Prostate gland (tissue), 2 donors: Measurements from ENCODE around the gene RITA1. TPM values are rescaled to one million over a fixed set of nuclear protein-coding genes. Genes with fewer than 3 reads are reported as not detected.

Source experiments
- DNase-seq: peaks from one replicate; pipeline ENCODE4 v3.0.0-alpha.2; 2019; ENCODE audit warnings: low spot score
- H3K27ac ChIP-seq, 2 donors: fragments of 200-600 bp; sonication (generic); 2 replicates each; pipeline ENCODE4 v1.5.1; 2017 to 2019
- H3K27me3 ChIP-seq: fragments of 200-600 bp; sonication (generic); replicated peaks from 2 replicates; pipeline ENCODE4 v1.5.1; 2019; ENCODE audit not compliant: insufficient read depth
- H3K36me3 ChIP-seq, 2 donors: fragments of 200-600 bp; sonication (generic); 1 replicate in 1 of 2; 2 replicates in 1 of 2; pipeline versions ENCODE4 v1.5.1 to v1.8.1; 2017 to 2019
- H3K4me1 ChIP-seq: fragments of 200-600 bp; sonication (generic); replicated peaks from 2 replicates; pipeline ENCODE4 v1.5.1; 2019
- H3K4me3 ChIP-seq, 2 donors: fragments of 200-600 bp; sonication (generic); 2 replicates each; pipeline ENCODE4 v1.5.1; 2017 to 2019
- H3K9me3 ChIP-seq: fragments of 200-600 bp; sonication (generic); 2 replicates; pipeline ENCODE4 v1.5.1; 2017
- POLR2A ChIP-seq: fragments of 450-650 bp; IDR thresholded peaks from one replicate; pipeline ENCODE4 v1.6.1; 2016; ENCODE audit warnings: antibody characterized with exemption, mild to moderate bottlenecking
- POLR2AphosphoS5 ChIP-seq: sonication (generic); formaldehyde crosslinking; IDR thresholded peaks from one replicate; pipeline ENCODE4 v1.6.1; 2017; ENCODE audit warnings: antibody characterized with exemption
- WGBS: methylation state at CpG from one replicate; pipeline ENCODE4 v1.1.5; 2018; 5-methylcytosine and 5-hydroxymethylcytosine counted together
- intact Hi-C: fragments of 100-400 bp; cut with DNase I; formaldehyde crosslinking; loops from one replicate; pipeline ENCODE4 v1.14.2; 2022
- total RNA-seq, 2 donors: library from RNA; depleted of rRNA; stranded (reverse); fragments of >200 nt; gene quantifications; one replicate each; pipeline ENCODE4 v1.1.0, GENCODE V29; 2016
- TF ChIP-seq, protein P1 (sequence below), 4 experiments: fragments of 200-600 bp in 2 of 4; fragments of 450-650 bp in 2 of 4; sonication (generic) in 2 of 4; IDR thresholded peaks; 1 replicate in 3 of 4; 2 replicates in 1 of 4; pipeline ENCODE4 v1.5.1; 2016 to 2019; ENCODE audit warnings: antibody characterized with exemption in 4 of 4, mild to moderate bottlenecking in 2 of 4, moderate library complexity in 2 of 4

Gene RITA1
- total RNA-seq, 2 donors from 2014 or later = 29.0 to 39.7 TPM

DNA sequence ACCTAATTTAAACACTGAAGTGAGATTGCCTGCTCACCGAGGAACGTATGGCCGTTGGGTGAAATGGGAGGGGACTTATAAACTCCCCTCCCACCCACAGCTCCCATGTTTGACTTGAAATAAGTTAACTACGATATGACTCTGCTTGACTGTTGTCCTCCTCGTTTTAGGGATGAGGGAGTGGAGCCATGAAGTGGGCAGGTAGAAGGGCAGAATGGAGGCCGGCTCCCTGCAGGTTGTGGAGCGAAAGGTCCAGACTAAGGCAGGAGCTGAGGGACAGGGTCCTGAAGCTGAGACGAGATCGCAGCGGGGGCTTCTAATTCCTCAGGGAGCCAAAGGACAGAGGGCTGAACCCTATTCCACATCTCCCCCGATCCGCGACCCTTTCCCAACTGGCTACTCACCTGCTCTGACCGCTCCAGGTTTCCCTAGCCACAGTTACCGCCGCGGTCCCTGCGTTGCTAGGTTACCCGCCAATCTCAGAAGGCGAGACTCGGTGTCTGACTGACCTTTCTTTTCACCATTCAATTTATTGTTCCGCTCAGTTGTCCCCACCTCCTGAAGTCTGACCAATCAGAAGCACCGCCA lies 35.2 kb downstream of the RITA1 start:
- Histone ChIP-seq H3K36me3 (no peaks in the 10 kb centered on the region), H3K27ac (peak overlapping the region; percentile 40 to 59), H3K9me3 (no peaks in the 10 kb centered on the region), H3K27me3 (no peaks in the 10 kb centered on the region), H3K4me3 (peak overlapping the region; percentile 35 to 56), H3K4me1 (no peaks in the 10 kb centered on the region)
- no peak for TF ChIP-seq POLR2A
- TF ChIP-seq, protein P1, sequence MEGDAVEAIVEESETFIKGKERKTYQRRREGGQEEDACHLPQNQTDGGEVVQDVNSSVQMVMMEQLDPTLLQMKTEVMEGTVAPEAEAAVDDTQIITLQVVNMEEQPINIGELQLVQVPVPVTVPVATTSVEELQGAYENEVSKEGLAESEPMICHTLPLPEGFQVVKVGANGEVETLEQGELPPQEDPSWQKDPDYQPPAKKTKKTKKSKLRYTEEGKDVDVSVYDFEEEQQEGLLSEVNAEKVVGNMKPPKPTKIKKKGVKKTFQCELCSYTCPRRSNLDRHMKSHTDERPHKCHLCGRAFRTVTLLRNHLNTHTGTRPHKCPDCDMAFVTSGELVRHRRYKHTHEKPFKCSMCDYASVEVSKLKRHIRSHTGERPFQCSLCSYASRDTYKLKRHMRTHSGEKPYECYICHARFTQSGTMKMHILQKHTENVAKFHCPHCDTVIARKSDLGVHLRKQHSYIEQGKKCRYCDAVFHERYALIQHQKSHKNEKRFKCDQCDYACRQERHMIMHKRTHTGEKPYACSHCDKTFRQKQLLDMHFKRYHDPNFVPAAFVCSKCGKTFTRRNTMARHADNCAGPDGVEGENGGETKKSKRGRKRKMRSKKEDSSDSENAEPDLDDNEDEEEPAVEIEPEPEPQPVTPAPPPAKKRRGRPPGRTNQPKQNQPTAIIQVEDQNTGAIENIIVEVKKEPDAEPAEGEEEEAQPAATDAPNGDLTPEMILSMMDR (IDR thresholded peaks at IDR 0.05) = peak in 1 of 4 experiments; percentile 2
- WGBS = under 1% methylated on average over 23 of the region's 23 CpGs
- intact Hi-C loops = loop anchor here (10.0 kb wide), 1 partner anchor 114 kb away; the partner anchor contains the start of gene SLC8B1
- no peak for DNase-seq

DNA sequence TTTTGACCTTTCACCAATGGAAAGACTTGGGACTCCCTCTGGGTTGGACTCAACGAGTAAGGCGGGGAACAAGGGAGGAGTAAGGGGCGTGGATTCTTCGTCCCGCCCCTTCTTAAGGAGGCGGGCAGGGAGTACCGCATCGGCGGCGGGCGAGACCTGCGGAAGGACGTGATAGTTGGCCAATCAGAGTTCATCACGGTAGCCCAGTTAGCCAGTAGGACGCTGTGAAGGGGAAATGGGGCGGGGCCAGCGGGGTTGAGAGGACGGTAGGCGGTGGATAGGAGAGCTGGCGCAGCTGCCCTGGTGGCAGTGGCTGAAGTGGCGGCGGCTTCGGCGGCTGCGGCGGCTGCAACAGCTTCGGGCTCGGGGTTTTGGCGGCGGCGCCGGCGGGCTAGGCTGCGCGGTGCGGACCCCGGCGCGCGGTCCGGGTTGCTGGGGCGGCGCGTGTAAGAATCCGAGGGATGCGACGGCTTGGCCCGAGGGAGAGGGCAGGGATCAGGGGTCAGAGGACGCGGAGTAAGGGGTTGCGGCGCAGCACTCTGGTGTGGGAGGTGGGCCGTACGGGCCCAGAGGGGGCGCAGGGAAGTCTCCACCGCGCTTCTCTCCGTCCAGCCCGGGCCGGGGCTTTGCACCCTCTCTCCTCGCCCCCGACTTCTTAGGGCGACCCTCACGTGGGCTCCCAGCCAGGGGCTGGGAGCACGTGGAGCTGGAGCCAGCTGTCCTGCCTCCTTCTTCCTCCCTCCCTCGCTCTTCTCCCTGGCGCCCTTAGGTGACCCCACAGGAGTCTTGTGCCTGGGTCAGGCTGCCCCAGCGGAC lies 35.9 kb downstream of the RITA1 start, which contains the start of gene TPCN1:
Gene TPCN1, plus strand, starts transcription at position 284 of the 816 bp plus-strand sequence. CDS start 5,389 bp downstream, outside the sequence.
- DNase-seq = peak; percentile 100
- WGBS = under 1% methylated on average over 64 of the region's 68 CpGs
- Histone ChIP-seq H3K4me1 (no peaks in the 10 kb centered on the region), H3K27ac (peak within 1 kb of the TSS; percentile 91 to 92), H3K36me3 (no peaks in the 10 kb centered on the region), H3K4me3 (peak within 1 kb of the TSS; percentile 97 to 98), H3K27me3 (no peaks in the 10 kb centered on the region), H3K9me3 (no peaks in the 10 kb centered on the region)
- intact Hi-C loops = loop anchor here (10.0 kb wide), 1 partner anchor 113 kb away; the partner anchor contains the start of gene SLC8B1
- TF ChIP-seq, protein P1 (IDR thresholded peaks at IDR 0.05) = peak in 2 of 4 experiments; percentile 43 to 47
- TF ChIP-seq POLR2AphosphoS5 (peak; percentile 98), POLR2A (peak; percentile 100)

DNA sequence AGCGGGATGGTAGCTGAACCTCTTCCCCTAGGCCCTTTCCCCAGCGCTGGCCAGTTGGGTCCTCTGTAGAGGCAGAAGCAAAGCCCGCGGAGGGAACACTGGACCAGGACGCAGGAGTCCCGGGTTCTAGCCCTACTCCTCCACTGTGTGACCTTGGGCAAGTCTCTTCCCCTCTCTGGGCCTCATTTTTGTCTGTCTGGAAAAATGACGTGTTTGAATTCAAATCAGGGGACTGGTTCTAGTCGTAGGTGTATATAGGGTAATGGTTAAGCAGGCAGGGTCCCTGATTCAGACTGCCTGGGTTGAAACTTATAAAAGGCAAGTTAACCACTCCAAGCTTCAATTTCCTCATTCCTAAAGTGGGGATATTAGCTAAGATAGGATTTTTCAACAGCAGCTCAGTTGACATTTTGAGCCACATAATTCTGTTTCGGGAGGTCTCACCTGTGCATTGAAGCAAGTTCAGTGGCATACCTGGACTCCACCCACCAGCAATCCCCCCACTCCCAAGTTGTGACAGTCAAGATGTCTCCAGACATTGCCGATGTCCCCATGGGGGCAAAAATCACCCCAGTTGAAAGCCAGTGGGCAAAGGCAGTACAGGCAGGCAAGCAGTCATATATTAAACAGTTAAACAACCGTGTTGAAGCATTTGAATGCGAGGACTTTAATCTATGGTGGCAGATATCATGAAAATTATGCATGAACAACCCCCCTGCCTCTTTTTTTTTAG lies 36.6 kb downstream of the RITA1 start:
- 12% methylated on average over 11 of the region's 12 CpGs for WGBS
- no peaks in the 10 kb centered on the region for H3K4me1 ChIP-seq
- intact Hi-C loops = loop anchor here (2.0 to 10.0 kb wide), 2 partner anchors 37 to 113 kb away; partner anchors contain the start of genes DDX54, RITA1 and SLC8B1
- H3K27me3 ChIP-seq = no peaks in the 10 kb centered on the region
- H3K4me3 ChIP-seq = peak overlapping the region; percentile 97 to 98
- H3K36me3 ChIP-seq = no peaks in the 10 kb centered on the region
- no peaks in the 10 kb centered on the region for H3K9me3 ChIP-seq
- DNase-seq = no peak
- peak overlapping the region; percentile 91 to 92 for H3K27ac ChIP-seq
- TF ChIP-seq POLR2A = no peak
- TF ChIP-seq POLR2AphosphoS5 = no peak
- TF ChIP-seq, protein P1 (IDR thresholded peaks at IDR 0.05) = no peak

DNA sequence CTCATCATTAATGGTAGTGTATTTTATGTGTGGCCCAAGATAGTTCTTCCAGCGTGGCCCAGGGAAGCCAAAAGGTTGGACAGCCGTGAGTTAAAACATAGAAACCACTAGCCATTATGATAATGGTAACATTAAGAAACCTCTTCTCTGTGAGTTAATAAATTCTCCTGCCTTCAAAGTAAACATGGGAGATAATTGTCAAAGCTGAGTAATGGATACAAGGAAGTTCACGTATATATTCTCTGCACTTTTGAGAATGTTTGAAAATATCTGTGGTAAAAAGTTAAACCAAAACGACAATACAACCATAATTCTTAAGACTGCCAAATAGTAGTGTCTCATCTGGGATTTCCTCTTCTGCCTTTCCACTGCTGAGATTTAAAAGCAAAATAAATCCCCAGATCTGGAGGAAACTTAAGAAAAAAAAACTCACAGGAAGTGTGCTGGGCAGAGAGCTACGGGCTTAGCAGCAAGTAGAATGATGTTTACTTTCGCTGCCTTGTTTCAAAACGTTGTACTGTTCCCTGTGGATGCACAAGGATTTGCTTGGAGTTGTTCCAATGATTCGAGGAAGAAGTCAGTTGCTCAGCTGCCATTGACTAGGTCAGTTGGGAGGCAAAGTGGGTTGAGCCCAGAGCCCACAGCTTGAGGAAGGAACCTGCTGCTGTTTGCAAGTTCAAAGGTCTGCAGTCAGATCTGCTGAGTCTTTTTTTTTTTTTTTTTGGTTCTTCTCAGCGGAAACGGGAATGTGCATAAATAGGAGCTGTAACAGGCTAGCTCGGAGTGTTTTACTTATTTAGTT lies 37.4 kb downstream of the RITA1 start:
- peak overlapping the region in 1 of 2 donors; percentile 98 for H3K4me3 ChIP-seq
- H3K27ac ChIP-seq = peak overlapping the region; percentile 91 to 92
- no peaks in the 10 kb centered on the region for H3K4me1 ChIP-seq
- peak; percentile 65 for DNase-seq
- H3K9me3 ChIP-seq = no peaks in the 10 kb centered on the region
- TF ChIP-seq, protein P1 (IDR thresholded peaks at IDR 0.05) = peak in 1 of 4 experiments; percentile 21
- TF ChIP-seq POLR2AphosphoS5 = peak; percentile 92
- no peak for TF ChIP-seq POLR2A
- H3K36me3 ChIP-seq = no peaks in the 10 kb centered on the region
- no peaks in the 10 kb centered on the region for H3K27me3 ChIP-seq
- intact Hi-C loops = loop anchor here (2.0 to 10.0 kb wide), 2 partner anchors 38 to 112 kb away; partner anchors contain the start of genes DDX54, RITA1 and SLC8B1
- 10% methylated on average over 11 of the region's 11 CpGs for WGBS
